Chondrocyte (in vitro differentiated cells): ENCODE measurements around the gene ADAM15. TPM values are rescaled to one million over a fixed set of nuclear protein-coding genes. Genes with fewer than 3 reads are reported as not detected.

Source experiments
- DNase-seq: peaks from one replicate; pipeline ENCODE4 v3.0.0; 2021; ENCODE audit warnings: mixed read lengths, low spot score
- H3K27ac Mint-ChIP-seq: one replicate; pipeline ENCODE4 v1.8.0; 2021; ENCODE audit warnings: mild to moderate bottlenecking, moderate library complexity, mixed read lengths; ENCODE audit not compliant: unreplicated experiment
- H3K27me3 Mint-ChIP-seq: 2 replicates; pipeline ENCODE4 v1.8.0; 2021; ENCODE audit warnings: low read depth, mixed read lengths
- H3K36me3 Mint-ChIP-seq: 2 replicates; pipeline ENCODE4 v1.8.0; 2021; ENCODE audit warnings: low read depth, mixed read lengths
- H3K4me1 Mint-ChIP-seq: 2 replicates; pipeline ENCODE4 v1.8.0; 2021; ENCODE audit warnings: low read depth, mild to moderate bottlenecking, mixed read lengths
- H3K4me3 Mint-ChIP-seq: one replicate; pipeline ENCODE4 v1.8.0; 2021; ENCODE audit warnings: mild to moderate bottlenecking, moderate library complexity, mixed read lengths; ENCODE audit not compliant: unreplicated experiment
- H3K9me3 Mint-ChIP-seq: 2 replicates; pipeline ENCODE4 v1.8.0; 2021; ENCODE audit warnings: low read depth, mixed read lengths
- total RNA-seq: library from RNA; stranded (reverse); gene quantifications from 3 replicates; pipeline ENCODE4 v1.2.1, GENCODE V29; 2021
- TF ChIP-seq, protein P1 (sequence below): fragments of 200-600 bp; sonication (generic); IDR thresholded peaks from 2 replicates; pipeline ENCODE4 v1.5.0; 2021; ENCODE audit warnings: antibody characterized with exemption, mild to moderate bottlenecking, moderate library complexity

Gene ADAM15
- total RNA-seq, 1 donor from 2014 or later: 73.7 TPM

DNA sequence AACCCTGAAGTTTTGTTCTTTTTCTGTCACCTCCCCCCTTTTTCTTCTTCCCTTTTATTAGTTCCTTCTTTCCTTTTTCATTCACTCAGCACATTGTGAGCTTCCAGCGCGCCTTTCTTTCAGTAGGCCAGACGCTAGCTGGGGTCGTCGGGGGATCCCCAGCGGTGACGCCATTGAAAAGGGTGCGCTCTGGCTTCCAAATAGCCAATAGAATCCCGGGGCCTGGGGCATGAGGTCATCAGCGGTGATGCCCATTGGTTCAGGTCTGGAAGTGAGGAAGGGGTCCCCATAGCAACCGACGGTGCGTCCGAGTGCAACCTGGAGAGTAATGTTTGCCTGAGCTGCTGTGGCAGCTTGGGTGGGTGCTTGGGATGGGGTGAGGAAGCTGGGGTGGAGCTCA lies 20.6 kb downstream of the ADAM15 start:
- no peak for DNase-seq
- Mint-ChIP-seq H3K9me3 (no peaks in the 10 kb centered on the region), H3K27ac (no peak overlapping the region), H3K36me3 (peaks cover 4% of the 10 kb centered on the region), H3K4me3 (peak overlapping the region; percentile 29), H3K4me1 (peaks cover 9% of the 10 kb centered on the region), H3K27me3 (no peaks in the 10 kb centered on the region)
- TF ChIP-seq, protein P1, sequence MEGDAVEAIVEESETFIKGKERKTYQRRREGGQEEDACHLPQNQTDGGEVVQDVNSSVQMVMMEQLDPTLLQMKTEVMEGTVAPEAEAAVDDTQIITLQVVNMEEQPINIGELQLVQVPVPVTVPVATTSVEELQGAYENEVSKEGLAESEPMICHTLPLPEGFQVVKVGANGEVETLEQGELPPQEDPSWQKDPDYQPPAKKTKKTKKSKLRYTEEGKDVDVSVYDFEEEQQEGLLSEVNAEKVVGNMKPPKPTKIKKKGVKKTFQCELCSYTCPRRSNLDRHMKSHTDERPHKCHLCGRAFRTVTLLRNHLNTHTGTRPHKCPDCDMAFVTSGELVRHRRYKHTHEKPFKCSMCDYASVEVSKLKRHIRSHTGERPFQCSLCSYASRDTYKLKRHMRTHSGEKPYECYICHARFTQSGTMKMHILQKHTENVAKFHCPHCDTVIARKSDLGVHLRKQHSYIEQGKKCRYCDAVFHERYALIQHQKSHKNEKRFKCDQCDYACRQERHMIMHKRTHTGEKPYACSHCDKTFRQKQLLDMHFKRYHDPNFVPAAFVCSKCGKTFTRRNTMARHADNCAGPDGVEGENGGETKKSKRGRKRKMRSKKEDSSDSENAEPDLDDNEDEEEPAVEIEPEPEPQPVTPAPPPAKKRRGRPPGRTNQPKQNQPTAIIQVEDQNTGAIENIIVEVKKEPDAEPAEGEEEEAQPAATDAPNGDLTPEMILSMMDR: no peak

DNA sequence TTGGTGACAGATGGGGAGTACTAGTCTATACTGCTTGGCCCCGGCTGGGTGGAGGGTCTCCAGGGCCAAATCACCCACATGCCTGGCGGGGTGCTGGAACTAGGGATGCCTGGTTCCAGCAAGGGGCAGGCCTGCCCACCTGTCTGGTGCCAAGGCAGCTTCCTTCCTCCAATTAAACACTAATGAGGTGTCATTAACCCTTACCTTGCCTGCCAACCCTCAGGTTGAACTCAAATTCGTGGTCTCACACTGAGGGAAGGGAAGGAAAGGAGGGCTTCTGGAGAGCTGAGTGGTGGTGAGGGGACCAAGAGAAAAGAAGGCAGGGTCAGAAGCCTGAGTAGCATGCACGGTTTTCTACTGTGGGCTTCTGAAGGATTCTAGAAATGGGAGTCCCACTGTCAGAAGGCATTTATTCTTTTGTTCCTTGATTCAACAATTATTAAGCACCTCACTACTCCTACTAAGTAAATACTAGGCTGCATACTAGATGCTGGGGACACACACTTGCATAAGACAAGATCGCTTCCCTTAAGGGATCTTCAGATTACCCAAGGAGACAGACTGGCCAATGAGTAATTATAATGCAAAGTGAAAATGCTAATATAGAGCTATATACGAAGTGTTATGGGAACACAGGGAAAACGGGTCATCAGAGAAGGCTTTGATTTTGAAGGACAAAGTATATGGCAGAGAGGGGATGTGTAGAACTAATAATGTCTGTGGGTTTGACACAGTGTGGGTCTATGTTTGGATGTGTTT lies 21.6 kb downstream of the ADAM15 start:
- H3K36me3 Mint-ChIP-seq: peaks cover 4% of the 10 kb centered on the region
- H3K4me3 Mint-ChIP-seq: no peak overlapping the region
- TF ChIP-seq, protein P1: no peak
- H3K27me3 Mint-ChIP-seq: no peaks in the 10 kb centered on the region
- no peak for DNase-seq
- peaks cover 9% of the 10 kb centered on the region for H3K4me1 Mint-ChIP-seq
- H3K9me3 Mint-ChIP-seq: no peaks in the 10 kb centered on the region
- no peak overlapping the region for H3K27ac Mint-ChIP-seq

DNA sequence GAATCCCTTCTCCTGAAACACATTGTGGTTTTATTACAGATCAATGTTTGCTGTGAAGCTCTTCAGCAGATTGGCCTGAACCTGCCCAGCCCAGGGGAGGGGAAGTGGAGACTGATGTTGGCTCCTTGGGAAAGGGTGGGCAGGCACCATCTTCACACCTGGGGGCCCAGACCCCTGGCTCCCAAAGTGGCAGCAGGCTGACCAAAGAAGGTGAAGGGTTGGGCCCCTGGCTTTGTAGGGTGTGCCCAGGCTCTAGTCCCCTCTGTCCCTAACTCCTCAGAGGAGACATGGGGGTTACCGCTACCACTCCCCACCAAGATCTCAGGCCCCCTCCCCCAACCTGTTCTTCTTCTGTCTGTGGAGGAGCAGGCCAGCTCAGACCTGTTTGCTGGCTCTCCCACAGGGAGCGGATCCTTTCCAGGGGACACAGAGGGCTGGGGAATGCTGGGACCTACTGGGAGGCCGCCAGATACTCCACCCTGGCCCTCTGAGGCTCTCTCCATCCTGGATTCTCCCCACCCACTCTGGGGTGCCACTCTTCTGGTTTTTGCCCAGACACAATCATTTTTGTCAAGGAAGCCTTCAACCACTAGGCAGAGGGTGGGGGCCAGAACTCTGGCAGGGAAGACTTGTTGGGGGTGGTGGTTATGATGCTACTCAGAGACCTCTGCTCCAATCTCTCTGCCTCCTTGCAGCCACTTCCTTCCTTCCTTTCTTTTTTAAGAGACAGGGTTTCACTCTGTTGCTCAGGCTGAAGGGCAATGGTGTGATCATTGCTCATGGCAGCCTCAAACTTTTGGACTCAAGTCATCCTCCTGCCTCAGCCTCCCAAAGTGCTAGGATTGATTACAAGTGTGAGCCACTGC lies 22.5 kb downstream of the ADAM15 start:
- Mint-ChIP-seq H3K4me1 (peaks cover 9% of the 10 kb centered on the region), H3K27me3 (no peaks in the 10 kb centered on the region), H3K27ac (no peak overlapping the region), H3K9me3 (no peaks in the 10 kb centered on the region), H3K36me3 (peaks cover 3% of the 10 kb centered on the region), H3K4me3 (no peak overlapping the region)
- no peak for DNase-seq
- TF ChIP-seq, protein P1: no peak

DNA sequence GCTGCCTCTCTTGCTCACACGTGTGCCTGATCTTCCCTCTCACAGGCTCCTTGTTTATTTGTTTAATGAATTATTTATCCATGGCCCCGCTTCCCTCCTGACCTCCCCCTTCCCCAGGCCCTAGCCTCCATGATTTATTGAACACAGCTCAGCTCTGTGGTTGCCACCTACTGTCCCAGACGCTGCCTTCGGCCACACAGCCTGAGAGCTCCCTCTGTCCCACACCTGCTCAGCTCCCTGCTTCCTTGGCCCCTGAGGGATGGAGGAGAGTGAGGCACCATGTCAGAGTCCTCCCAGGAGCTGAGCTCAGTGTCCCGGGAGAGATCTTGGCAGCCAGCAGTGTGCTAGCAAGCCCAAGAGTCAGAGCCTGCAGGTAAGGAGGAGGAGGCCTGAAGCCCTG lies 24.4 kb downstream of the ADAM15 start:
- peaks cover 5% of the 10 kb centered on the region for H3K27me3 Mint-ChIP-seq
- TF ChIP-seq, protein P1: no peak
- no peaks in the 10 kb centered on the region for H3K9me3 Mint-ChIP-seq
- no peak overlapping the region for H3K4me3 Mint-ChIP-seq
- peaks cover 1% of the 10 kb centered on the region for H3K36me3 Mint-ChIP-seq
- H3K4me1 Mint-ChIP-seq: peaks cover 18% of the 10 kb centered on the region
- no peak overlapping the region for H3K27ac Mint-ChIP-seq
- no peak for DNase-seq

DNA sequence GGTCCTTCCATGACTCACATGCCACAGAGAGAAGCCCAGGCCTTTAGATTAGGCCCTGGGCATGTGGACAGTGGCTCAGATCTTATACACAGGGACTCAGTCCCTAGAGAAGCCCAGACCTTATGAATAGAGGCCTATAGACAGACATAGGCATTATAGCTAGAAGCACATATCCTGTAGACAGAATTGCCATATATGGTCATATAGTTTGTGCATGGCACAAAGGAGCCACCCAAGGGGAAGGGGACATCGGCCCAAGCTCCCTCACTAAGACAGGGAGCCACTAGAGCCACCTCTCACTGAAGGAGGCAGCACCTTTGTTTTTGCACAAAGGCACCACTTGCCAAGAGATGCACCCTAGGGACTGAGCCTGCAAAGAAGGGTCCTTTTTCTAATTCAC lies 25.3 kb downstream of the ADAM15 start:
- TF ChIP-seq, protein P1: no peak
- Mint-ChIP-seq H3K27ac (no peak overlapping the region), H3K4me3 (no peak overlapping the region), H3K9me3 (no peaks in the 10 kb centered on the region), H3K27me3 (peaks cover 9% of the 10 kb centered on the region), H3K4me1 (peaks cover 20% of the 10 kb centered on the region), H3K36me3 (peaks cover 2% of the 10 kb centered on the region)
- DNase-seq: no peak
